HG03457 (cell line): ENCODE measurements around the gene PRSS57.

ENCODE experiments used
- ATAC-seq: cut with Tn5 transposase; IDR thresholded peaks from one replicate; pipeline ENCODE4 v1.9.1; 2021; ENCODE audit warnings: moderate number of reproducible peaks; ENCODE audit not compliant: unreplicated experiment

PRSS57 gene

DNA sequence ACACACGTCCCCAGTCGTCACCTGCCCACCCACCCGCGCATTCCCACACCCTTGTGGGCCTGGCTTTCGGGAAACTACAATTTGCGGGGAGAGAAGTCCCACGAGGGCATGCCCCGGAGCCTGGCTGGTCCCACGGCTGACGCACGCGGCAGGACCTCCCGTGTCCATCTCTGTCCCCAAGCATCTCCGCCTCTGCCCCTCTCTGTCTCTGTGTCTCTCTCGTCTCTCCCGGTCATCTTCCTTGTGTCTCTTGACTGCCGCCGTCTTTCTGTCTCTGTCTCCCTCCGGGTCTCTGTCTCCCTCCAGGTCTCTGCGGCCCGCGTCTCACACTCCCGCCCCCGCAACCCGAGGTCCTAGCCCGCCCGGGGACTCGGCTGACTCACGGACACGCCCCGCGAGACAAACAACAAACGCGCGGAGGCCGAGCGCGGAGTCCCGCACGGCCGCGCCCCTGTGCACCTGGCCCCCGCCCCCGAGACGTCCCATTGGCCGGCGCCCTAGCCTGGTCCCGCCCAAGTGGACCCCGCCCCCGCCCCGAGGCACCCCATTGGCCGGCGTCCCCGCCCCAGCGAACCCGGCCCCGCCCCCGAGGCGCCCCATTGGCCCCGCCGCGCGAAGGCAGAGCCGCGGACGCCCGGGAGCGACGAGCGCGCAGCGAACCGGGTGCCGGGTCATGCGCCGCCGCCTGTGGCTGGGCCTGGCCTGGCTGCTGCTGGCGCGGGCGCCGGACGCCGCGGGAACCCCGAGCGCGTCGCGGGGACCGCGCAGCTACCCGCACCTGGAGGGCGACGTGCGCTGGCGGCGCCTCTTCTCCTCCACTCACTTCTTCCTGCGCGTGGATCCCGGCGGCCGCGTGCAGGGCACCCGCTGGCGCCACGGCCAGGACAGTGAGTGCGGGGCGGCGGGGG, 55.7 kb downstream of the PRSS57 start, which contains the start of gene FGF22:
Gene FGF22 (plus strand): TSS at position 627 of the 908 bp plus-strand sequence. CDS start 47 bp downstream, at position 674.
- peak; percentile 30 for ATAC-seq

DNA sequence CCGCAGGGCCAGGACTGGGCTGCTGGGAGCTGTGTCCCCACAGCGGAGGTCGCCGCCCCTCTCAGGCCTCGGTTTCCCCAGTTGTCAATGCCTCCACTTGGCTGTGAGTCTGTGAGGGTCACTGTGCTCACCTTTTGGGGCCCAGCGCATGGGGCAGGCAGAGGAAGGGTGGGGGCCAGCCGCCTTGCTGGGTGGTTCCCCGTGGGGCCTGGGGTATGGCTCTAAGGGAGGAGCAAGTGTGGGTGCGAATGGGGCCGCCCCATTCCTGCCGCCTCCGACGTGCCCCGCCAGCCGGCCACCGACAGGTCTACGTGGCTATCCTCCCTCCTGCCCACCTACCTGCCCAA, 56.4 kb downstream of the PRSS57 start:
- no peak for ATAC-seq
